ENCODE data around the gene THAP4.
"Not testable (repeated sequence)": the region's sequence is repeated elsewhere in the genome, so short reads cannot be mapped to it uniquely, and the experiment has no call there.

THAP4 gene

DNA sequence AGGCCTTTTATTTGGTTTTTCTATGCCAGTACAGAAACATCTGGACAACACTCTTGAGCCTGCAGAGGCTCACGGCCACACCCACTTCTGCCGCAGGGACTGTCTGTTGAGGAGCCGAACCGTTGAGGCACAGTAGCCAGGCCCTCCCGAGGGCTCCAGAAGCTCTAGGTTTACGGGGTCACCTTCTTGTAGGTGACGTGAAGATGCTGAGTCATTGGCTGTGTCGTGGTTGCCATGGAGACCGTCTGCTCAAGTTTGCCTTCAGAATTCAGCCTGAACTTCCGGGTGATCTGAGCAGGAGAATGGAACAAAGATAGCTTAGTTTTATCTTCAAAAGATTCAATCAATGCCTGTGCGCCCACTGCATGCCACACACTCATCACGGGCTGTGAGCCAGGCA is 52.5 kb downstream of the THAP4 start:
- no peak for DNase-seq (ENCODE audit: low read depth)

DNA sequence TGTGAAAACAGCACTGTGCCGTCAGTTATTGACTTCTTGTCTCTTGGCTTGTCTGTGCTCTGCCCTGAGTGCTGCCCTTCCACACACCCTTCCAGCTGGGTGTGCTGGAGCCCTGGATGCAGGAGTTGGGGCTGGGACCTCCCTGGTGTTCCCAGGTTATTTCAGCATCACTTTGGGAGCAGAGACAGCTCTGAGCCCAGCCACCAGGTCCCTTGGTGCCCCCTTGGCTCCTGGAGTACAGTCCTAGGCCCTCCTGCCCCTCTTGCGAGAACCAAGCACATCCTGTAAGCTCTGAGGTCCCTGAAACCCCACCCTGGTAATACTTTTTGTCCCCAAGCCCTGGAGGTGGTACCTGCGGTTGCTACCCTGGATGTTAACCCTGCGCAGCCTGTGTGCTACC is 54.2 kb downstream of the THAP4 start:
- DNase-seq (ENCODE audit: low read depth), result no peak

- DNase-seq (ENCODE audit: low read depth), result no peak
These were observed 54.6 kb downstream of the THAP4 start for GRCh38 chr2:241582328-241582727.

GRCh38 chr2:241579281-241579680 is 57.7 kb downstream of the THAP4 start:
- DNase-seq (ENCODE audit: low read depth), result no peak

- no peak for DNase-seq (ENCODE audit: low read depth)
These were observed 59.4 kb downstream of the THAP4 start for GRCh38 chr2:241577413-241578122.

- no peak for DNase-seq (ENCODE audit: low read depth)
These were observed 60.7 kb downstream of the THAP4 start for GRCh38 chr2:241576293-241576654.

DNA sequence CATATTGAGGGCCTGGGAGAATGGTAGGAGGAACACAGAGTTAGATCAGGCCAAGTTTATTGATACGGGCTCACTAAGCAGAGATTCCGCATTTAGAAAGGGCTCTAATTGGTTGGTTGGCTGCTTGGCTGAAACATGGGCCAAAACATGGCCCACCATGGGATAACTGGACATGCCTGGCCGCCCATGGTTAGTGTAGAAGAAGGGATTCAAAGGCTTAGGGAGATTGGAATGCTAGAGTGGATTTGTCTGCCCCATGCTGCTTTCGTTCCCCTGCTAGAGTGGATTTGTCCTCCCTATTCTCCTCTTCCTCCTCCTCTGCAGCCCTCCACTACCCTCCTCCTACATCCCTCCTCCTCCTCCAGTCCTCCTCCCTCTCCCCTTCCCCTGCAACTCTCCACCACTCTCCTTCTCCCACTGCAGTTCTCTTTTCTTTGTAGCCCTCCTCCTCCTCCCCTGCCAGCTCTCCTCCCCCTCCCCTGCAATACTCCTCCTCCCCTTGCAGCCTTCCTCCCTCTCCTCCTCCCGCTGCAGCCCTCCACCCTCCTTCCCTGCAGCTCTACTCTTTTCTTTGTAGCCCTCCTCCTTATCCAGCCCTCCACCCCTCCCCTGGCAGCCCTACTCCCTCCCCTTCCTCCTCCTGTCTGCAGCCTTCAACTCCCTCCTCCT is 61.2 kb downstream of the THAP4 start:
- no peak for DNase-seq (ENCODE audit: low read depth)

- no peak for DNase-seq (ENCODE audit: low read depth)
These were observed 61.9 kb downstream of the THAP4 start for GRCh38 chr2:241574911-241575623.

GRCh38 chr2:241573741-241574140 is 63.2 kb downstream of the THAP4 start:
- no peak for DNase-seq (ENCODE audit: low read depth)

GRCh38 chr2:241572915-241573651 is 63.9 kb downstream of the THAP4 start:
- DNase-seq (ENCODE audit: low read depth), result not testable (repeated sequence)

DNA sequence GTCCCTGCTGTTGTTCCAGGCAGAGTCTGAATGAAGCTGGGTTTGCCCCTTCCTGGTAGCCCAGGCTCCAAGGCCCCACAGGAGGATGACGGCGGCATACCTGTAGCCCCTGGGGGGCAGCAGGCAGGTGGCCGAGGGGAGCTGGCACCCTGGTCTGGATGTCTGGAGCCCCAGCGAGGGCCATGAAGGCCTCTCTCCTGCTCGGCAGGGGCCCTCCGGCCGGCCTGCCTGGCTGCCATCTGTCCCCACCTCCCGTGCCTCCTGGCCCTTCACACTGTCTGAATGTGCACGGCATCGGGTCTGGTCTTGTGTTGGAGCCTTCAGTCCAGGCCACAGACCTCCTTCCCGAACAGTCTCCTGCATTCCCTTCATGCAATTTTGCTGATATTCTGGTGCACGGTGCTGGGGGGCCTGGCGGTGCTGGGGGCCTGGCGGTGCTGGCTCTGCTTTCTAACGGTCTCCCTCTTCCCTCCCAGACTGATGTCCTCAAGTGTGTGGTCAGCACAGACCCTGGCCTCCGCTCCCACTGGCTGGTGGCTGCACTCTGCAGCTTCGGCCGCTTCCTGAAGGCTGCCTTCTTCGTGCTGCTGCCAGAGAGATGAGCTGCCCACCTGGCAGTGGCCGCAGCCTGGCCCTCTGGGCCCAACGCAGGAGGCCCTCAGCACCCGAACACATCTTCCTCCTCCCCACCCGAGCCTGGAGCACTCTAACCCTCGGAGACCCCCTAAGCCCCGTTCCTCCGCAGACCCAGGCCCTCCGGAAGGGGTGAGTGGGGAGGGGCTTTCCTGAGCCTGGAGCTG is 64.9 kb downstream of the THAP4 start:
- DNase-seq (ENCODE audit: low read depth), result no peak

- DNase-seq (ENCODE audit: low read depth), result no peak
These were observed 65.9 kb downstream of the THAP4 start for GRCh38 chr2:241570961-241571581.

DNA sequence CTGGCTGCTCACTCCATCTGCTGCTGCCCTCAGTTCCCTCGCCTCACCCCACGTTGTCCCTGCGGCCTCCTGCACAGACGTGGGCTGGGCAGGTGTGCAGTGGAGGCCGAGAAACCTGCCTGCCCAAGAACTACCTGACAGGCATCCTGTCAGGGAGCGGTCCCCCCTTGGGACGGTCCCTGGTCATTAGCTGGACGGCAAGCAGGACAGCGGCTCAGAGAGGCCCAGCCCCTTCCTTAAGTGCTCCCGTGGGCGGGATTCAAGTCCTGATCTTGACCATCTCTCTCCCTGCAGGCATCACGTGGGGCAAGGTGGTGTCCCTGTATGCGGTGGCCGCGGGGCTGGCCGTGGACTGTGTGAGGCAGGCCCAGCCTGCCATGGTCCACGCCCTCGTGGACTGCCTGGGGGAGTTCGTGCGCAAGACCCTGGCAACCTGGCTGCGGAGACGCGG is 67.1 kb downstream of the THAP4 start:
- DNase-seq (ENCODE audit: low read depth), result no peak

DNA sequence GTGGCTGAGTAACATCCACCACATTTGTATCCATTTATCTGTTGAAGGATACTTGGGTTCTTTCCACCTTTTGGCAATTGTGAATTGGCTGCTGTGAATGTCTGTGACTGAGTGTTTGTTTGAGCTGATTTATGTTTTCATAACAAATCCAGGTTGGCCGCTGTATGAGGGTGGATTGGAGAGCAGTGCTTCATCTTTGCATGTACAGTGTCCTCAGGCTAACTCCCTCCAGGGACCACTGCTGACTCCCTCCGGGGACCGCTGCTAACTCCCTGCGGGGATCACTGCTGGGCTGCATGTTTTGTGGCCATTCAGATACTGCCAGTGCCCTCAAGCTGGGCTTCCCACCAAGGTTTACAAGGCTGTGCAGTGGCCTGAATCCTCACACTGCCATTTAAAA is 68.2 kb downstream of the THAP4 start:
- no peak for DNase-seq (ENCODE audit: low read depth)

DNA sequence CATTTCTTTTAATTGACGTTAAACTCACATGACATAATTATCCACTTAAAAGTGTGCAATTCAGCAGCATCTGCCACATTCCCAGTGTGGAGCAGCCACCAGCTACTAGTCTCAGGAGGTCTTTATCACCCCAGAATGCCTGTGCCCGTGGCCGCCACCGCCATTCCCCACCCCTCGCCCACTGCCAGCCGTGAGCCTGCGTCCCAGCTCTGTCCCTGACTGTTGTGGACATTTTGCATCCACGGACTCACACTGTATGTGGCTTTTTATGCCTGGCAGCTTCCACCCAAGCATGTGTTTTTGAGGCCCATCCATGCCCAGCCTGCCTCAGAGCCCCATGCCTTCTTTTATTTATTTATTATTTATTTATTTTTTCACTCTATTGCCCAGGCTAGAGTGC is 69.2 kb downstream of the THAP4 start:
- no peak for DNase-seq (ENCODE audit: low read depth)

DNA sequence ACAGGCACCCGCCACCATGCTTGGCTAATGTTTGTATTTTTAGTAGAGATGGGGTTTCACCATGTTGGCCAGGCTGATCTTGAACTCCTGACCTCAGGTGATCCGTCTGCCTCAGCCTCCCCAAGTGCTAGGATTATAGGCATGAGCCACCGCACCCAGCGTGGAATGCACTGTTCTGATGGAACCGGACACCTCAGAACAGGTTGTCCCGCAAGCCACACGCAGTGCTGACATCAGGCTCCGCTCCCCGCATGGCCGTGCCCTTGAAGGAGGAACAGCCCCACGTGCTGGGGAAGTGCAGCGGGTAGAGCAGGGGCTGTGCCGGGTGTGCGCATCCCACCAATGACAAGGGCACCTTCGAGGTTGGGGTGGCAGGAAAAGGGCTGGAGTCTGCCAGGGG is 69.7 kb downstream of the THAP4 start:
- not testable (repeated sequence) for DNase-seq (ENCODE audit: low read depth)

- no peak for DNase-seq (ENCODE audit: low read depth)
These were observed 70.5 kb downstream of the THAP4 start for GRCh38 chr2:241566468-241566867.

DNA sequence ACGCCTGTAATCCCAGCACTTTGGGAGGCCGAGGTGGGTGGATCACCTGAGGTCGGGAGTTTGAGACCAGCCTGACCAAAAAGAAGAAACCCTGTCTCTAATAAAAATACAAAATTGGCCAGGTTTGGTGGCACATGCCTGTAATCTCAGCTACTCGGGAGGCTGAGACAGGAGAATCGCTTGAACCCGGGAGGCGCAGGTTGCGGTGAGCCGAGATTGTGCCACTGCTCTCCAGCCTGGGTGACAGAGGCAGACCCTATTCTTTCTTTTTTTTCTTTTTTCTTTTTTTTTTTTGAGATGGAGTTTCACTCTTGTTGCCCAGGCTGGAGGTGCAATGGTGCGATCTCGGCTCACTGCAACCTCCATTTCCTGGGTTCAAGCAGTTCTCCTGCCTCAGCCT is 70.9 kb downstream of the THAP4 start:
- not testable (repeated sequence) for DNase-seq (ENCODE audit: low read depth)

DNA sequence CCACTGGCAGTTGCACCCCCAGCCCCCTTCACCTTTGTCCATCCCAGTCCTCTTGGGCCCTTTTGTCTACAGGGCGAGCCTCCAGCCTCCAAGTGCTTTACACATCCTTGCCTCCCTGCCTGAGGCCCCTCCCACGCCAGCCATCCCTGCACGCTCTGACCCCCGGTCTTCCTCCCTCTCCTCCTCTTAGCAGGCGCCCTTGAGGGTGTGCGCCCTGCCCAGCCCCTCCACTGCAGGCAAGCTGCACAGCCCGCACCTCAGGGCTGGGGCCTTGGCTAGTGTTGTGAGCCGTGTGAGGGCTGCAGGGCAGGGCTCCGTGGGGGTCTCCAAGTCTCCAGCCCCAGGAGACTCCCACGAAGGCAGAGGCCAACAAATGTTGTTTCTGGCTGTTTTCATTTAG is 71.5 kb downstream of the THAP4 start:
- DNase-seq (ENCODE audit: low read depth), result no peak

DNA sequence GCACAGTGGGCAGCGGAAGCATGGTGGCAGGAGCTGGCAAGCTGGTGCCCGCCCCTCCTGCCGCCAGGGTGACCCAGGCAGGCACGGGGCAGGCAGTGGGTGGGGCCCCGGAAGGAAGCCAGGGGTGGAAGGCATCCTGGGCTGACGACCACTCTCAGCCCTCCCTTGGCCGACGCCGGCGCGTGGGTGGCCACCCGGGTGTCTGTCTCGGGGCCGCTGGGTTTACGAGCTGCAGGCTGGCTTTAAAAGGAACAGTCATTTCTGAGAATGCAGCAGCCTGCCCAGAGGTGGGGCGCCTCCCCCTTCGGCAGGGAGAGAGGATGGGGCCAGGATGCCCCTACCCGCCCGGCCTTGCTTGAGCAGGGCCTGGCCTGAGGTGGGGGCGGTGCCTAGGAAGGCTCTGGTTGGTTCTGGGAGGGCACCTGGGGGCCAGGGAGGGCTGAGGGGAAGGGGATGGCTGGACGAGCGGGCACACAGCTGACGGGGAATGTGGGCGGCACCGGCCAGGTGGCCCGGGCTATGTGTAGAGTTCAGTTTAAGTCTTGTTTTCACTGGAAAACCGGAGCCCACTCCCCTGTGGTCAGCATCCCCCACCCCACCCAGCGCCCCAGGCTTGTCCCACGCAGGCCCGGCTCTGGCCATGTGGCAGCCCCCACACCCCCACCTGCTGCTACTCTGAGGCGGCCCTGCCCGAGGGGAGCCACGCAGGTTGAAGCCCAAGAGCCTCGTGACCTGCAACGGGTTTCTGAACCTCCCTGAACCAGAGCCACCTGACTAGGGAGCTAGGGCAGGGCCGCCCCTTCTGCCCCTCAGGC is 72.2 kb downstream of the THAP4 start:
- no peak for DNase-seq (ENCODE audit: low read depth)

Measured in activated T-helper 9 cell treated with anti-CD3 and anti-CD28 coated beads, Interleukin-2, amount 50 U/mL, for 16 hours (primary cell).